Heart right ventricle (tissue), 16 donors: ENCODE data around the gene ADAMTS1. TPM values are rescaled to one million over a fixed set of nuclear protein-coding genes. Genes with fewer than 3 reads are reported as not detected.

Experiments
- ATAC-seq, 8 donors: fragments of 200-7000 bp; cut with Tn5 transposase; one replicate each; pipeline ENCODE4 v1.9.1; 2020; ENCODE audit warnings: mild to moderate bottlenecking in 8 of 8, moderate library complexity in 8 of 8, moderate number of reproducible peaks in 1 of 8
- DNase-seq, 2 donors: peaks; one replicate each; pipeline ENCODE4 v3.0.0-alpha.2; 2020
- H3K27ac ChIP-seq, 10 donors: fragments of 200-600 bp; sonication (generic) in 2 of 10; one replicate each; pipeline versions ENCODE4 v1.5.0 to v1.8.0; 2020 to 2022; ENCODE audit warnings: mild to moderate bottlenecking in 3 of 10
- H3K27me3 ChIP-seq, 7 donors: fragments of 200-600 bp; one replicate each; pipeline ENCODE4 v1.8.0; 2021 to 2022; ENCODE audit warnings: mild to moderate bottlenecking in 2 of 7
- H3K36me3 ChIP-seq, 9 donors: fragments of 200-600 bp; sonication (generic) in 1 of 9; one replicate each; pipeline versions ENCODE4 v1.5.0 to v1.8.0; 2020 to 2022; ENCODE audit warnings: mild to moderate bottlenecking in 2 of 9
- H3K4me1 ChIP-seq, 9 donors: fragments of 200-600 bp; sonication (generic) in 1 of 9; one replicate each; pipeline versions ENCODE4 v1.5.0 to v1.8.0; 2020 to 2022; ENCODE audit warnings: mild to moderate bottlenecking in 4 of 9
- H3K4me3 ChIP-seq, 10 donors: fragments of 200-600 bp; sonication (generic) in 2 of 10; one replicate each; pipeline versions ENCODE4 v1.5.0 to v1.8.0; 2020 to 2022; ENCODE audit warnings: mild to moderate bottlenecking in 7 of 10, moderate library complexity in 2 of 10
- H3K9me3 ChIP-seq, 11 donors: fragments of 200-600 bp in 10 of 11; sonication (generic) in 2 of 11; one replicate each; pipeline versions ENCODE4 v1.5.0 to v1.8.0; 2013 to 2022; ENCODE audit warnings: mild to moderate bottlenecking in 2 of 11, control low read depth in 1 of 11, moderate library complexity in 1 of 11
- WGBS, 2 donors: extraction: QIAGEN DNeasy Blood & Tissue Kit; methylation state at CpG; one replicate each; pipeline ENCODE4 v1.1.7; 2013; ENCODE audit warnings: inconsistent platforms in 1 of 2; 5-methylcytosine and 5-hydroxymethylcytosine counted together
- intact Hi-C, 10 donors: fragments of 100-400 bp; cut with DNase I; formaldehyde crosslinking; loops; one replicate each; pipeline versions ENCODE4 v1.11.1 to v1.14.2; 2022
- polyA plus RNA-seq, 2 donors: library from polyadenylated mRNA; stranded (reverse); fragments of 200-250 nt; gene quantifications; one replicate each; pipeline ENCODE4 v1.2.3, GENCODE V29; 2013
- total RNA-seq, 10 donors: library from RNA; stranded (reverse); fragmentation: NEBNext Ultra II Directional in 3 of 10; extraction: Animal tissue kit (Norgen Biotek cat#: 25700) in 3 of 10; gene quantifications; one replicate each; pipeline versions ENCODE4 v1.2.1 to v1.2.4, GENCODE V29; 2021 to 2023
- TF ChIP-seq, protein P1 (sequence below), 9 donors: fragments of 200-600 bp; sonication (generic) in 2 of 9; IDR thresholded peaks; one replicate each; pipeline versions ENCODE4 v1.5.0 to v1.8.0; 2021 to 2022; ENCODE audit warnings: antibody characterized with exemption in 9 of 9, mild to moderate bottlenecking in 5 of 9, moderate library complexity in 1 of 9
- donor health status: Arrhythmogenic right ventricular cardiomyopathy.
- donor health status: ischemic (EF 13 %, LVEDD 7.1; RV severe dilation, severe dysfunction).
- donor health status: healthy with polysubstance abuse.
- donor health status: DM: no; HTN: yes; CAD: no.
- donor health status: DM: no; HTN: no; CAD: no.
- donor health status: ischemic (EF 25% LVEDD 6.9; RV normal size, moderate dysfunction).
- donor health status: ischemic (EF 25% LVEDD 5.7; RV mildly dilated, moderate dysfunction).
- donor health status: healthy.
- donor health status: DM: yes; HTN: yes; CAD: no.
- donor health status: Ischemic cardiomyopathy.
- donor health status: ischemic (EF 35%, LVEDD 5.7; RV mildly dilated, moderate dysfunction).
- donor health status: nonischemic (EF 11% LVEDD 7.7; RV severe dilation, severe dysfunction).
- donor health status: DM: yes; HTN: yes; CAD: no.
- donor health status: PGD.
- donor health status: ischemic (EF 29% LVEDD 5.4; RV normal size, mild dysfunction).
- donor health status: nonischemic (EF 23%, LVEDD 6.1; RV moderate dilation, normal function).

ADAMTS1 gene
- total and polyA plus RNA-seq, 12 donors: 20.4 to 169 (median 74.8) TPM

DNA sequence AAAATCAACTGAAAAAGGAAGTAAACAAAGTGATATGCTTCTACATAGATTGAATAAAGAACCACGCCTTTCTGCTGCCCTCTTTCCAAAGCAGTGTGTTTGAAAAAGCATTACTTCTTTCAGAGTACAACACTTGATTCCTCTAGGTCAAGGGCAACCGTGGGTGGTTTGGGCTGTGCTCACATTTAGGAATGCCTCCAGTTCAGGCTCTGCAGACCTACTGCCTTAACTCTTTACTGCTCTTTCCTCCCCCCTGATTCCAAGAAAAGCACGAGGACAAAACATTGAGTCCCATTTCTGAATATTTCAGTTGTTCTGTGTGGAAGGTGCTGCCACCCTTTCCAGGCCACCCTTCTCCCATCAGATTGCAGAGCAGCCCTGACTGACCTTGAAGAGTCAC, 45.2 kb downstream of the ADAMTS1 start:
- Histone ChIP-seq H3K4me3 (no peak overlapping the region), H3K27me3 (no peaks in the 10 kb centered on the region), H3K36me3 (no peaks in the 10 kb centered on the region), H3K27ac (peak overlapping the region; percentile 7 to 85 (median 68)), H3K9me3 (no peaks in the 10 kb centered on the region), H3K4me1 (peaks cover 0 to 53% (median 22%) of the 10 kb centered on the region in 9 donors)
- intact Hi-C loops: no loop called here
- TF ChIP-seq, protein P1, sequence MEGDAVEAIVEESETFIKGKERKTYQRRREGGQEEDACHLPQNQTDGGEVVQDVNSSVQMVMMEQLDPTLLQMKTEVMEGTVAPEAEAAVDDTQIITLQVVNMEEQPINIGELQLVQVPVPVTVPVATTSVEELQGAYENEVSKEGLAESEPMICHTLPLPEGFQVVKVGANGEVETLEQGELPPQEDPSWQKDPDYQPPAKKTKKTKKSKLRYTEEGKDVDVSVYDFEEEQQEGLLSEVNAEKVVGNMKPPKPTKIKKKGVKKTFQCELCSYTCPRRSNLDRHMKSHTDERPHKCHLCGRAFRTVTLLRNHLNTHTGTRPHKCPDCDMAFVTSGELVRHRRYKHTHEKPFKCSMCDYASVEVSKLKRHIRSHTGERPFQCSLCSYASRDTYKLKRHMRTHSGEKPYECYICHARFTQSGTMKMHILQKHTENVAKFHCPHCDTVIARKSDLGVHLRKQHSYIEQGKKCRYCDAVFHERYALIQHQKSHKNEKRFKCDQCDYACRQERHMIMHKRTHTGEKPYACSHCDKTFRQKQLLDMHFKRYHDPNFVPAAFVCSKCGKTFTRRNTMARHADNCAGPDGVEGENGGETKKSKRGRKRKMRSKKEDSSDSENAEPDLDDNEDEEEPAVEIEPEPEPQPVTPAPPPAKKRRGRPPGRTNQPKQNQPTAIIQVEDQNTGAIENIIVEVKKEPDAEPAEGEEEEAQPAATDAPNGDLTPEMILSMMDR (IDR thresholded peaks at IDR 0.05): no peak
- ATAC-seq (peak in 3 of 8 donors; percentile 29 to 39 (median 38)), DNase-seq (no peak)
- 56 to 57% methylated on average over 3 of the region's 3 CpGs for WGBS, 2 donors

DNA sequence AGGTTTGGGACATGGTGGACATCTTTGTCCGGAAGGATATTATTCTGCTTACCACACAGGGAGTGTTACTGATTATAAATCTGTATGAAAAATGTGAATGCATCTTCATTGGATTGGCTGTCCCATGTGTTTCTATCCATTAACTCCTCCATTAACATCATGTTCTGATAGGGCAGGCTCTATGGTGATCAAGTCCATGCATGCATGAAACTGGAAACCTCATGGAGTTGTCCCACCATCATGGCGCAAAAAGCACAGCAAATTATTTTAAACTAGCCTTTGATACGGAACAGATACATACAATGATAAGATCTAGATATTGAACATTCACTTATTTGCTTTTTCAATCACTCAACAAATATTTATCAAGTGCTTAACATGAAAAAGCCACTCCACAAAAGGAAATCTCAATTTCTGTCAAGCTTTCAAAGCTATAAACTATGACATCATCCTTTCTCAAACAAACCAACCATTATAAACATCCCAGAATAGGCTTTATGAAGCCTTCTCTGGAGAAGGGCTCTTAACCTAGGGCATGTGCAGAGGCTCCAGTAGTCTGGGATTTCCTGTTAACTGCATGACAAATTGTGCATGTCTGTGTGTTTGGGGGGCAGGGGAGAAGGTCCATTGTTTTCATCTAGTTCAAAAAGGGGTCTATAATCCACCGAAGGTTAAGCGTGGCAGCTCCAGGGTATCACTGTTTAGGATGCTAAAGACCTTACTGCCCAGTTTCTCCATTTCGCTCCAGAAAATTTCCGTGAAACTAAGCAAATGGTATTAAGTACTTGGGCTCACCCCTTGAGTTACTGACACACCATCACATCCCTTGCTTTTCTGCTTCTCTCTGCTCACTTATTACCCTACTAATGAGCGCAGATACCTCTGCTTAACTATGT, 46.1 kb downstream of the ADAMTS1 start:
- Histone ChIP-seq H3K4me1 (peaks cover 0 to 49% (median 22%) of the 10 kb centered on the region in 9 donors), H3K27ac (peak overlapping the region in 9 of 10 donors; percentile 7 to 85 (median 69)), H3K4me3 (no peak overlapping the region), H3K36me3 (no peaks in the 10 kb centered on the region), H3K9me3 (peaks cover 0 to 3% (median 0%) of the 10 kb centered on the region in 11 donors), H3K27me3 (no peaks in the 10 kb centered on the region)
- intact Hi-C loops: no loop called here
- DNase-seq (no peak), ATAC-seq (no peak)
- WGBS, 2 donors: 95 to 96% methylated on average over 8 of the region's 8 CpGs
- TF ChIP-seq, protein P1 (IDR thresholded peaks at IDR 0.05): no peak

DNA sequence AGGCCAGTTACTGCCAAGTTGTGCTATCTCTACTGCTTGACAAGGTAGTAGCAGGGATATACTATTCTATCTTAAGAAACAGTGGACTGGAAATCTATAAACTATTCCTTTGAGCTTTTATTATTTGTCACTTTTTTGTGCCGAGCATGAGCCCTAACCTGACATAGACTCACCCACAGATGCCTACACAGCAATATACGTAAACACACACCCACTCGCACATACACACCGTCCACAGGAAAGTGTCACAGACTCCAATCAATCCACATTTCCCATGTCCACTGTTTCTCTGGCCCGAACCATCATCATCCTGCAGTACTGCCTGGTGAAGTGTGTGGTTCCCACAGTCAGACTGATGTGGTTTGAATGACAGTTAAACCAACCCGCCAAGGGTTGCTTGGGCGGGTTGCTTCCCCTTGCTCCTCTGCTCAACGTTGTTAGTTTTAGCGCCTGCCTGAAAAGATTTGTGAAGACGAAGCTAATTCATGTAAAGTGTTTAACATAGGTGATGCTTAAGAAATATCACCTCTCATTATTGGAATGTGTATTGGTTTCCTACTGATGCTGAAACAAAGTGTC, 47.2 kb downstream of the ADAMTS1 start:
- TF ChIP-seq, protein P1 (IDR thresholded peaks at IDR 0.05): no peak
- peaks cover 0 to 3% (median 0%) of the 10 kb centered on the region in 11 donors for H3K9me3 ChIP-seq
- H3K27me3 ChIP-seq: no peaks in the 10 kb centered on the region
- H3K4me1 ChIP-seq: peaks cover 0 to 49% (median 22%) of the 10 kb centered on the region in 9 donors
- H3K4me3 ChIP-seq: no peak overlapping the region
- peak overlapping the region in 3 of 10 donors; percentile 10 to 82 (median 77) for H3K27ac ChIP-seq
- intact Hi-C loops: no loop called here
- WGBS, 2 donors: 94% methylated on average over 10 of the region's 10 CpGs
- ATAC-seq (no peak), DNase-seq (no peak)
- no peaks in the 10 kb centered on the region for H3K36me3 ChIP-seq

DNA sequence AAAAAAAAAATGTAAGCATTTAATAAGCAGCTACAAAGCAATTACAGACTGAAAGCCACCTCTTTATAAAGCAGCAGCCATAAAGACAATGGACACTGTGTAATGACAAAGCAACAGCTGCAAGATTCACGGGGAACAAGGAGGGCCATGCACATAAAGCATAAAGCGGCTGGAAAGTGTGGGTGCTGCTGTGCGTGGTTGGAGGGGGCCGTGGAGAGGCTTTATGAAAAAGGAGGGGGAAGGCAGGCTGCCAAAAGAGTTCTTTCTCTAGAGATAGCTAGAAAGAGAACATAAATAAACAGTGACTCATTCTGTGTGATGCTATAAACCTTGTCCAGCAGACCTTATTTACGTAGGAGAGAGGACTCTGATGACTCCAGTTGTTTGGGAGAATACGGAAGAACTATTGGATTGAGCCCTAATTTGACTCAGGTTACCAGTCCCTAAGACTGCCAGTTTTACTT, 49.3 kb downstream of the ADAMTS1 start:
- TF ChIP-seq, protein P1 (IDR thresholded peaks at IDR 0.05): no peak
- Histone ChIP-seq H3K27me3 (no peaks in the 10 kb centered on the region), H3K9me3 (peaks cover 0 to 3% (median 0%) of the 10 kb centered on the region in 11 donors), H3K4me1 (peaks cover 0 to 38% (median 22%) of the 10 kb centered on the region in 9 donors), H3K36me3 (no peaks in the 10 kb centered on the region), H3K27ac (peak overlapping the region; percentile 22 to 82 (median 74)), H3K4me3 (no peak overlapping the region)
- peak in 1 of 2 donors; percentile 91 for DNase-seq
- intact Hi-C loops: no loop called here
- peak; percentile 84 to 94 (median 92) for ATAC-seq
- 18 to 20% methylated on average over 6 of the region's 6 CpGs for WGBS, 2 donors
